Measurements from ENCODE around the gene YPEL4. TPM values are rescaled to one million over a fixed set of nuclear protein-coding genes. Genes with fewer than 3 reads are reported as not detected.
A peak's percentile ranks its signal among the peaks of the same experiment; 100 is the strongest.

The YPEL4 gene
- total RNA-seq, 3 donors from 2014 or later (not counting 1 experiment from before 2014, with no cell fraction given): 1.2 to 1.3 (median 1.2) TPM

GRCh38 chr11:57659669-57660068 lies 10.0 kb upstream of the YPEL4 start:
- Mint-ChIP-seq H3K4me1 (peaks cover 22 to 27% of the 10 kb centered on the region in 2 donors), H3K27me3 (ENCODE audit: low read depth in 2 of 2) (no peaks in the 10 kb centered on the region), H3K4me3 (no peak overlapping the region), H3K9me3 (no peaks in the 10 kb centered on the region), H3K27ac (no peak overlapping the region), H3K36me3 (peaks cover 7% of the 10 kb centered on the region)
- intact Hi-C loops (cut with micrococcal nuclease): loop anchor here (5.0 kb wide), 1 partner anchor 1483 kb away; the partner anchor contains the start of gene FAM111A
- H3K9me3 ChIP-seq (ENCODE audit: control insufficient read depth, insufficient read depth, low read length): no peaks in the 10 kb centered on the region
- H3K4me1 ChIP-seq (ENCODE audit: control insufficient read depth, insufficient read depth, low read length): peaks cover 12% of the 10 kb centered on the region
- H3K4me3 ChIP-seq (ENCODE audit: low read length): no peak overlapping the region
- DNase-seq (no peak), ATAC-seq (no peak)
- 99% methylated on average over 14 of the region's 14 CpGs for WGBS (ENCODE audit: insufficient coverage)
- peaks cover 27% of the 10 kb centered on the region for H3K36me3 ChIP-seq (ENCODE audit: control insufficient read depth, insufficient read depth, low read length)
- no peaks in the 10 kb centered on the region for H3K27me3 ChIP-seq (ENCODE audit: control insufficient read depth, insufficient read depth, low read length)
- no peak for TF ChIP-seq CTCF (IDR thresholded peaks at IDR 0.05)
- H3K27ac ChIP-seq (ENCODE audit: low read length): no peak overlapping the region

- ATAC-seq: no peak
- Mint-ChIP-seq H3K4me3 (peak overlapping the region; percentile 100), H3K9me3 (no peaks in the 10 kb centered on the region), H3K27me3 (ENCODE audit: low read depth in 2 of 2) (no peaks in the 10 kb centered on the region), H3K36me3 (peaks cover 7% of the 10 kb centered on the region), H3K4me1 (peaks cover 24 to 26% of the 10 kb centered on the region in 2 donors), H3K27ac (peak overlapping the region; percentile 96 to 99)
- Histone ChIP-seq H3K4me1 (ENCODE audit: control insufficient read depth, insufficient read depth, low read length) (peaks cover 12% of the 10 kb centered on the region), H3K36me3 (ENCODE audit: control insufficient read depth, insufficient read depth, low read length) (peaks cover 27% of the 10 kb centered on the region), H3K9me3 (ENCODE audit: control insufficient read depth, insufficient read depth, low read length) (no peaks in the 10 kb centered on the region), H3K4me3 (ENCODE audit: low read length) (peak overlapping the region; percentile 86), H3K27me3 (ENCODE audit: control insufficient read depth, insufficient read depth, low read length) (no peaks in the 10 kb centered on the region), H3K27ac (ENCODE audit: low read length) (peak overlapping the region; percentile 79)
- 3% methylated on average over 5 of the region's 8 CpGs for WGBS (ENCODE audit: insufficient coverage)
- peak in 1 of 2 donors; percentile 29 for DNase-seq
- TF ChIP-seq CTCF (IDR thresholded peaks at IDR 0.05): no peak
- intact Hi-C loops (cut with micrococcal nuclease): loop anchor here (5.0 kb wide), 1 partner anchor 1484 kb away; the partner anchor contains the start of gene FAM111A
Measured at GRCh38 chr11:57658023-57658361, 8.3 kb upstream of the YPEL4 start.

GRCh38 chr11:57657194-57658022 lies 7.7 kb upstream of the YPEL4 start, which contains the start of gene CLP1:
Gene CLP1 (plus strand): TSS chr11:57657762. CDS start chr11:57659477, 1,715 bp downstream.
- H3K36me3 Mint-ChIP-seq: peaks cover 4% of the 10 kb centered on the region
- no peaks in the 10 kb centered on the region for H3K27me3 Mint-ChIP-seq (ENCODE audit: low read depth in 2 of 2)
- Histone ChIP-seq H3K27ac (ENCODE audit: low read length) (peak within 1 kb of the TSS; percentile 90), H3K4me1 (ENCODE audit: control insufficient read depth, insufficient read depth, low read length) (peaks cover 12% of the 10 kb centered on the region), H3K27me3 (ENCODE audit: control insufficient read depth, insufficient read depth, low read length) (no peaks in the 10 kb centered on the region), H3K4me3 (ENCODE audit: low read length) (peak within 1 kb of the TSS; percentile 86), H3K36me3 (ENCODE audit: control insufficient read depth, insufficient read depth, low read length) (peaks cover 26% of the 10 kb centered on the region), H3K9me3 (ENCODE audit: control insufficient read depth, insufficient read depth, low read length) (no peaks in the 10 kb centered on the region)
- peak; percentile 97 to 99 for DNase-seq
- H3K9me3 Mint-ChIP-seq: no peaks in the 10 kb centered on the region
- intact Hi-C loops (cut with micrococcal nuclease): loop anchor here (1.0 to 5.0 kb wide), 3 partner anchors 10 to 1485 kb away; partner anchors contain the start of genes FAM111A, MED19 and TMX2
- TF ChIP-seq CTCF (IDR thresholded peaks at IDR 0.05): no peak
- under 1% methylated on average over 45 of the region's 45 CpGs for WGBS (ENCODE audit: insufficient coverage)
- H3K27ac Mint-ChIP-seq: peak within 1 kb of the TSS; percentile 96 to 99
- H3K4me3 Mint-ChIP-seq: peak within 1 kb of the TSS; percentile 100
- H3K4me1 Mint-ChIP-seq: peaks cover 27 to 29% of the 10 kb centered on the region in 2 donors
- ATAC-seq: peak; percentile 95 to 100 (median 98)

Data from natural killer cell (primary cell).